WTC11 (cell line): ENCODE measurements around the gene RNASET2.

Source experiments
- CTCF ChIP-seq: fragments of 200-600 bp; IDR thresholded peaks from 2 replicates; pipeline ENCODE4 v1.8.0; 2022; ENCODE audit warnings: antibody characterized with exemption
- E2F1 ChIP-seq: sonication (generic); formaldehyde crosslinking; IDR thresholded peaks from 2 replicates; pipeline ENCODE4 v1.8.0; 2022; ENCODE audit warnings: mild to moderate bottlenecking, missing genetic modification reagents
- SMAD3 ChIP-seq: sonication (generic); formaldehyde crosslinking; IDR thresholded peaks from 2 replicates; pipeline ENCODE4 v1.8.0; 2022; ENCODE audit warnings: missing genetic modification reagents, mild to moderate bottlenecking, borderline replicate concordance
- TEAD1 ChIP-seq: sonication (generic); formaldehyde crosslinking; IDR thresholded peaks from 2 replicates; pipeline ENCODE4 v1.8.0; 2022; ENCODE audit warnings: mild to moderate bottlenecking, missing genetic modification reagents
- TEAD4 ChIP-seq: sonication (generic); formaldehyde crosslinking; IDR thresholded peaks from 2 replicates; pipeline ENCODE4 v1.8.0; 2022; ENCODE audit warnings: mild to moderate bottlenecking, missing genetic modification reagents

DNA sequence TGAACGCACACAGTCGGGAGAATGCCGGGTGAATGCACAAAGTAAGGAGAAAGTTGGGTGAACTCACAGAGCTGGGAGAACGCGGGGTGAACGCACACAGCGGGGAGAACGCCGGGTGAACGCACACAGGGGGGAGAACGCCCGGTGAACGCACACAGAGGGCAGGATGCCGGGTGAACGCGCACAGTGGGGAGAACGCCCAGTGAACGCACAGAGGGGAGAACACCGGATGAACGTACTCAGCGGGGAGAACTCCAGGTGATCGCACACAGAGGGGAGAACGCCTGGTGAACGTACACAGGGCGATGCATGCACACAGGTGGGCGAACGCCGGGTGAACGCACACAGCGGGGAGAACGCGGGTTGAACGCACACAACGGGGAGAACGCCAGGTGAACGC, 57.4 kb downstream of the RNASET2 start:
- TF ChIP-seq CTCF (no peak), TEAD1 (CRISPR knock-in tag) (no peak), TEAD4 (no peak), E2F1 (no peak), SMAD3 (CRISPR knock-in tag) (no peak)
